Stomach (tissue), 9 donors: ENCODE measurements around the gene EHMT1. TPM values are rescaled to one million over a fixed set of nuclear protein-coding genes. Genes with fewer than 3 reads are reported as not detected.

Experiments
- DNase-seq, 2 donors: peaks; one replicate each; pipeline versions ENCODE4 v3.0.0 to v3.0.0-alpha.2; 2013 to 2019
- H3K27ac ChIP-seq, 5 donors: fragments of 200-600 bp in 4 of 5; sonication (generic) in 4 of 5; one replicate each; pipeline ENCODE4 v1.5.1; 2013 to 2019; ENCODE audit warnings: mild to moderate bottlenecking in 1 of 5, moderate library complexity in 1 of 5
- H3K27me3 ChIP-seq, 3 donors: fragments of 200-600 bp; sonication (generic); one replicate each; pipeline ENCODE4 v1.5.1; 2017 to 2019; ENCODE audit warnings: mixed run types in 1 of 3
- H3K36me3 ChIP-seq, 4 donors: fragments of 200-600 bp; sonication (generic); 1 replicate in 3 of 4; 2 replicates in 1 of 4; pipeline ENCODE4 v1.5.1; 2016 to 2019
- H3K4me1 ChIP-seq, 4 donors: fragments of 200-600 bp; sonication (generic); one replicate each; pipeline ENCODE4 v1.5.1; 2016 to 2019
- H3K4me3 ChIP-seq, 4 donors: fragments of 200-600 bp; sonication (generic) in 3 of 4; one replicate each; pipeline ENCODE4 v1.5.1; 2016 to 2019; ENCODE audit warnings: mild to moderate bottlenecking in 1 of 4
- H3K9me3 ChIP-seq, 4 donors: fragments of 200-600 bp; sonication (generic); one replicate each; pipeline ENCODE4 v1.5.1; 2016 to 2019
- CTCF ChIP-seq, 7 experiments: fragments of 450-650 bp in 4 of 7; fragments of 200-600 bp in 3 of 7; sonication (generic) in 3 of 7; IDR thresholded peaks; one replicate each; pipeline ENCODE4 v1.5.1; 2016 to 2019; ENCODE audit warnings: antibody characterized with exemption in 7 of 7, control low read depth in 2 of 7, mild to moderate bottlenecking in 1 of 7
- EP300 ChIP-seq: sonication (generic); formaldehyde crosslinking; IDR thresholded peaks from one replicate; pipeline ENCODE4 v1.6.1; 2017; ENCODE audit warnings: antibody characterized with exemption
- POLR2A ChIP-seq, 4 donors: fragments of 450-650 bp; IDR thresholded peaks; one replicate each; pipeline ENCODE4 v1.6.1; 2016; ENCODE audit warnings: antibody characterized with exemption in 4 of 4, control low read depth in 2 of 4, mild to moderate bottlenecking in 1 of 4, moderate library complexity in 1 of 4
- POLR2AphosphoS5 ChIP-seq, 3 donors: sonication (generic); formaldehyde crosslinking; IDR thresholded peaks; one replicate each; pipeline ENCODE4 v1.6.1; 2016; ENCODE audit warnings: antibody characterized with exemption in 3 of 3
- WGBS, 5 donors: extraction: QIAGEN DNeasy Blood & Tissue Kit in 3 of 5; methylation state at CpG; one replicate each; pipeline versions ENCODE4 v1.1.5 to v1.1.7; 2013 to 2018; 5-methylcytosine and 5-hydroxymethylcytosine counted together
- intact Hi-C: fragments of 100-400 bp; cut with DNase I; formaldehyde crosslinking; loops from one replicate; pipeline ENCODE4 v1.15.1; 2023; ENCODE audit warnings: low total_unique reads
- polyA plus RNA-seq, 3 donors: library from polyadenylated mRNA; stranded (reverse); fragments of 200-250 nt; gene quantifications; one replicate each; pipeline ENCODE4 v1.2.3, GENCODE V29; 2013
- total RNA-seq, 5 donors: library from RNA; depleted of rRNA; stranded (reverse); fragments of >200 nt; gene quantifications; one replicate each; pipeline versions ENCODE4 v1.1.0 to v1.2.3, GENCODE V29; 2014 to 2016
- donor health status: healthy with polysubstance abuse.
- donor health status: Bipolar disorder and iron deficiency.
- donor health status: healthy.

EHMT1 gene
- total and polyA plus RNA-seq, 8 donors, result 23.9 to 419 (median 79.5) TPM

DNA sequence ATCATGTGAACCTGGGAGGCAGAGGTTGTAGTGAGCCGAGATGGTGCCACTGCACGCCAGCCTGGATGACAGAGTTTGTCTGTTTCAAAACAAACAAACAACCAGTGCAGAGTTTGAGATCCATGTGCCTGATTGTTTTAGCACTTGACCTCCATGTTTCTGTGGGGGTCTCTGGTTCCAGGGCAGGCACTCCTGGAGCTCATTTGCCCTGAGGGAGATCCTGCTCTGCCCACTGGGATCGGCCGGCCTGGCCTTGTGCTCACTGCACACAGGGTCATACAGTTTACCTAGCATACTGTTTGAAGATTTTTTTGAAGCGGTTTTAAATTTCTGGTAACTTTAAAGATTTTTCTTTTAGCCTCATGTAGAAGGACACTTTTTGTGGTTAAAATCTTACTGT is 78.4 kb downstream of the EHMT1 start:
- Histone ChIP-seq H3K9me3 (peaks cover 0 to 2% (median under 1%) of the 10 kb centered on the region in 4 donors), H3K36me3 (no peaks in the 10 kb centered on the region), H3K4me3 (no peak overlapping the region), H3K27me3 (no peaks in the 10 kb centered on the region), H3K27ac (no peak overlapping the region), H3K4me1 (peaks cover 0 to 35% (median 17%) of the 10 kb centered on the region in 4 donors)
- intact Hi-C loops, result no loop called here
- WGBS, 5 donors, result 89 to 94% (median 90%) methylated on average over 5 of the region's 5 CpGs
- no peak for TF ChIP-seq POLR2A (IDR thresholded peaks at IDR 0.05)
- TF ChIP-seq POLR2AphosphoS5 (IDR thresholded peaks at IDR 0.05), result no peak
- TF ChIP-seq EP300, result no peak
- no peak for TF ChIP-seq CTCF (IDR thresholded peaks at IDR 0.05)
- DNase-seq, result no peak

- no peak for TF ChIP-seq POLR2A (IDR thresholded peaks at IDR 0.05)
- no peak for TF ChIP-seq POLR2AphosphoS5 (IDR thresholded peaks at IDR 0.05)
- no peak for TF ChIP-seq EP300
- TF ChIP-seq CTCF (IDR thresholded peaks at IDR 0.05), result no peak
- peaks cover 0 to 34% (median 12%) of the 10 kb centered on the region in 4 donors for H3K4me1 ChIP-seq
- DNase-seq, result no peak
- intact Hi-C loops, result no loop called here
- no peak overlapping the region for H3K4me3 ChIP-seq
- WGBS, 5 donors, result 92 to 97% (median 94%) methylated on average over 18 to 19 of the region's 19 CpGs
- no peak overlapping the region for H3K27ac ChIP-seq
- H3K27me3 ChIP-seq, result no peaks in the 10 kb centered on the region
- H3K9me3 ChIP-seq, result peaks cover 3 to 8% (median 6%) of the 10 kb centered on the region in 4 donors
- peaks cover 0 to 6% (median 3%) of the 10 kb centered on the region in 4 donors for H3K36me3 ChIP-seq
Measured at GRCh38 chr9:137697832-137698231, 79.0 kb downstream of the EHMT1 start.

DNA sequence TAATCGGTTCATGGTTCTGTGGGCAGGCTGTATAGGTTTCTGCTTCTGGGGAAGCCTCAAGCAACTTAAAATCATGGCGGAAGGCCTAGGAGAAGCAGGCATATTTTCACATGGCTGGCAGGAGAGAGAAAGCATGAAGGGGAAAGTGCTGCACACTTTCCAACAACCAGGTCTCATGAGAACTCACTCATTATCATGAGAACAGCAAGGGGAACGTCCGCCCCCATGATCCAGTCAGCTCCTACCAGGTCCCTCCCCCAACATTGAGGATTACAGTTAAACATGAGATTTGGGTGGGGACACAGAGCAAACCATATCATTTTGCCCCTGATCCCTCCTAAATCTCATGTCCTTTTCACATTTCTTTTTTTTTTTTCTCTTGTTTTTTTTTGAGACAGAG is 82.1 kb downstream of the EHMT1 start:
- TF ChIP-seq POLR2AphosphoS5 (IDR thresholded peaks at IDR 0.05) (no peak), CTCF (IDR thresholded peaks at IDR 0.05) (no peak), POLR2A (IDR thresholded peaks at IDR 0.05) (no peak), EP300 (no peak)
- H3K36me3 ChIP-seq, result peaks cover 0 to 12% (median 3%) of the 10 kb centered on the region in 4 donors
- no peak overlapping the region for H3K27ac ChIP-seq
- H3K4me3 ChIP-seq, result no peak overlapping the region
- intact Hi-C loops, result no loop called here
- DNase-seq, result no peak
- H3K4me1 ChIP-seq, result peaks cover 0 to 28% (median 10%) of the 10 kb centered on the region in 4 donors
- peaks cover 6 to 15% (median 12%) of the 10 kb centered on the region in 4 donors for H3K9me3 ChIP-seq
- 91 to 98% (median 98%) methylated on average over 4 of the region's 4 CpGs for WGBS, 5 donors
- no peaks in the 10 kb centered on the region for H3K27me3 ChIP-seq

GRCh38 chr9:137702615-137703379 is 84.0 kb downstream of the EHMT1 start:
- peaks cover 0 to 12% (median 3%) of the 10 kb centered on the region in 4 donors for H3K36me3 ChIP-seq
- H3K4me1 ChIP-seq, result peaks cover 5 to 32% (median 18%) of the 10 kb centered on the region in 4 donors
- no peak for DNase-seq
- TF ChIP-seq POLR2AphosphoS5 (IDR thresholded peaks at IDR 0.05) (no peak), EP300 (no peak), POLR2A (IDR thresholded peaks at IDR 0.05) (no peak), CTCF (IDR thresholded peaks at IDR 0.05) (no peak)
- intact Hi-C loops, result no loop called here
- H3K27ac ChIP-seq, result no peak overlapping the region
- peaks cover 6 to 15% (median 12%) of the 10 kb centered on the region in 4 donors for H3K9me3 ChIP-seq
- H3K27me3 ChIP-seq, result no peaks in the 10 kb centered on the region
- H3K4me3 ChIP-seq, result no peak overlapping the region
- WGBS, 5 donors, result 84 to 98% (median 94%) methylated on average over 5 to 7 of the region's 7 CpGs
